Stimulated activated naive B cell treated with anti-CD40 and anti-IgM and Interleukin-4, amounts not matched to agents 10 μg/mL and 1 μg/mL and 100 μg/mL, for 72 hours (primary cell): ENCODE measurements around the gene OR51B4.
"Not testable (repeated sequence)": the region's sequence is repeated elsewhere in the genome, so short reads cannot be mapped to it uniquely, and the experiment has no call there.

Experiments used
- ATAC-seq, 2 donors: fragments of 150-1000 bp; cut with Tn5 transposase; replicated peaks; 2 replicates each; pipeline ENCODE4 v1.10.0; 2021; ENCODE audit warnings: moderate library complexity in 1 of 2
- DNase-seq: peaks from one replicate; pipeline ENCODE4 v3.0.0; 2021
- H3K27ac Mint-ChIP-seq: one replicate; pipeline ENCODE4 v1.8.0; 2022; ENCODE audit warnings: mild to moderate bottlenecking, mixed read lengths
- H3K27me3 Mint-ChIP-seq, 2 donors: one replicate each; pipeline ENCODE4 v1.8.0; 2022; ENCODE audit warnings: mixed read lengths in 2 of 2
- H3K36me3 Mint-ChIP-seq, 2 donors: one replicate each; pipeline ENCODE4 v1.8.0; 2022; ENCODE audit warnings: mixed read lengths in 2 of 2, mild to moderate bottlenecking in 1 of 2
- H3K4me1 Mint-ChIP-seq, 2 donors: one replicate each; pipeline ENCODE4 v1.8.0; 2022; ENCODE audit warnings: mixed read lengths in 2 of 2, mild to moderate bottlenecking in 1 of 2
- H3K4me3 Mint-ChIP-seq, 2 donors: one replicate each; pipeline ENCODE4 v1.8.0; 2022; ENCODE audit warnings: mild to moderate bottlenecking in 2 of 2, mixed read lengths in 2 of 2, moderate library complexity in 1 of 2
- H3K9me3 Mint-ChIP-seq, 2 donors: one replicate each; pipeline ENCODE4 v1.8.0; 2022; ENCODE audit warnings: mixed read lengths in 2 of 2, mild to moderate bottlenecking in 1 of 2

OR51B4 gene

GRCh38 chr11:5310423-5310822 lies 8.7 kb upstream of the OR51B4 start:
- no peaks in the 10 kb centered on the region for H3K4me1 Mint-ChIP-seq
- no peak for DNase-seq
- no peaks in the 10 kb centered on the region for H3K36me3 Mint-ChIP-seq
- H3K4me3 Mint-ChIP-seq: no peak overlapping the region
- ATAC-seq: no peak
- H3K27ac Mint-ChIP-seq: no peak overlapping the region
- H3K9me3 Mint-ChIP-seq: peaks cover 5 to 7% of the 10 kb centered on the region in 2 donors
- H3K27me3 Mint-ChIP-seq: peaks cover 0 to 4% of the 10 kb centered on the region in 2 donors

- no peak overlapping the region for H3K4me3 Mint-ChIP-seq
- H3K4me1 Mint-ChIP-seq: no peaks in the 10 kb centered on the region
- H3K9me3 Mint-ChIP-seq: no peaks in the 10 kb centered on the region
- no peak overlapping the region for H3K27ac Mint-ChIP-seq
- no peaks in the 10 kb centered on the region for H3K36me3 Mint-ChIP-seq
- DNase-seq (no peak), ATAC-seq (no peak)
- H3K27me3 Mint-ChIP-seq: peaks cover 0 to 4% of the 10 kb centered on the region in 2 donors
Observed at GRCh38 chr11:5307256-5308019, 5.7 kb upstream of the OR51B4 start.

GRCh38 chr11:5304046-5304445 lies 2.3 kb upstream of the OR51B4 start:
- no peak for DNase-seq
- ATAC-seq: no peak
- Mint-ChIP-seq H3K27me3 (peaks cover 0 to 4% of the 10 kb centered on the region in 2 donors), H3K9me3 (no peaks in the 10 kb centered on the region), H3K4me1 (no peaks in the 10 kb centered on the region), H3K36me3 (no peaks in the 10 kb centered on the region), H3K4me3 (no peak overlapping the region), H3K27ac (no peak overlapping the region)

- DNase-seq: no peak
- Mint-ChIP-seq H3K4me1 (no peaks in the 10 kb centered on the region), H3K9me3 (no peaks in the 10 kb centered on the region), H3K4me3 (no peak overlapping the region), H3K27me3 (peaks cover 0 to 4% of the 10 kb centered on the region in 2 donors), H3K27ac (no peak overlapping the region), H3K36me3 (no peaks in the 10 kb centered on the region)
- no peak for ATAC-seq
Observed at GRCh38 chr11:5303626-5304025, 1.9 kb upstream of the OR51B4 start.

- Mint-ChIP-seq H3K4me3 (no peak overlapping the region), H3K36me3 (no peaks in the 10 kb centered on the region), H3K9me3 (no peaks in the 10 kb centered on the region), H3K27me3 (peaks cover 0 to 4% of the 10 kb centered on the region in 2 donors), H3K4me1 (no peaks in the 10 kb centered on the region), H3K27ac (no peak overlapping the region)
- ATAC-seq: no peak
- DNase-seq: no peak
Observed at GRCh38 chr11:5300251-5300650, 1.5 kb downstream of the OR51B4 start.

- H3K27me3 Mint-ChIP-seq: peaks cover 0 to 4% of the 10 kb centered on the region in 2 donors
- H3K27ac Mint-ChIP-seq: no peak overlapping the region
- H3K36me3 Mint-ChIP-seq: no peaks in the 10 kb centered on the region
- no peak overlapping the region for H3K4me3 Mint-ChIP-seq
- H3K4me1 Mint-ChIP-seq: no peaks in the 10 kb centered on the region
- no peak for ATAC-seq
- H3K9me3 Mint-ChIP-seq: peaks cover 0 to 2% of the 10 kb centered on the region in 2 donors
- no peak for DNase-seq
Observed at GRCh38 chr11:5298451-5298850, 3.3 kb downstream of the OR51B4 start.

- Mint-ChIP-seq H3K27me3 (peaks cover 0 to 4% of the 10 kb centered on the region in 2 donors), H3K4me1 (no peaks in the 10 kb centered on the region), H3K27ac (no peak overlapping the region), H3K36me3 (no peaks in the 10 kb centered on the region), H3K9me3 (peaks cover 0 to 2% of the 10 kb centered on the region in 2 donors), H3K4me3 (no peak overlapping the region)
- DNase-seq (no peak), ATAC-seq (no peak)
Observed at GRCh38 chr11:5297721-5298323, 3.9 kb downstream of the OR51B4 start.

GRCh38 chr11:5294342-5294995 lies 7.3 kb downstream of the OR51B4 start:
- H3K27ac Mint-ChIP-seq, H3K4me1 Mint-ChIP-seq, DNase-seq, H3K27me3 Mint-ChIP-seq, H3K4me3 Mint-ChIP-seq, H3K9me3 Mint-ChIP-seq, H3K36me3 Mint-ChIP-seq, ATAC-seq: not testable (repeated sequence)

GRCh38 chr11:5293028-5293427 lies 8.7 kb downstream of the OR51B4 start:
- H3K4me1 Mint-ChIP-seq: no peaks in the 10 kb centered on the region
- no peak for DNase-seq
- no peak overlapping the region for H3K27ac Mint-ChIP-seq
- peaks cover 0 to 4% of the 10 kb centered on the region in 2 donors for H3K27me3 Mint-ChIP-seq
- no peak overlapping the region for H3K4me3 Mint-ChIP-seq
- no peak for ATAC-seq
- no peaks in the 10 kb centered on the region for H3K36me3 Mint-ChIP-seq
- peaks cover 0 to 2% of the 10 kb centered on the region in 2 donors for H3K9me3 Mint-ChIP-seq

GRCh38 chr11:5291207-5291838 lies 10.4 kb downstream of the OR51B4 start:
- no peak overlapping the region for H3K27ac Mint-ChIP-seq
- H3K4me1 Mint-ChIP-seq: no peaks in the 10 kb centered on the region

GRCh38 chr11:5290106-5290505 lies 11.6 kb downstream of the OR51B4 start:
- Mint-ChIP-seq H3K36me3 (no peaks in the 10 kb centered on the region), H3K9me3 (peaks cover 0 to 2% of the 10 kb centered on the region in 2 donors), H3K4me1 (no peaks in the 10 kb centered on the region), H3K27ac (no peak overlapping the region), H3K4me3 (no peak overlapping the region), H3K27me3 (no peaks in the 10 kb centered on the region)
- ATAC-seq: no peak
- no peak for DNase-seq

More at GRCh38 chr11:5291207-5291838, 10.4 kb downstream of the OR51B4 start:
- no peaks in the 10 kb centered on the region for H3K27me3 Mint-ChIP-seq
- no peak overlapping the region for H3K4me3 Mint-ChIP-seq
- H3K36me3 Mint-ChIP-seq: no peaks in the 10 kb centered on the region
- DNase-seq (no peak), ATAC-seq (peak; percentile 68 to 79)
- peaks cover 0 to 2% of the 10 kb centered on the region in 2 donors for H3K9me3 Mint-ChIP-seq

GRCh38 chr11:5289696-5290095 lies 12.1 kb downstream of the OR51B4 start:
- H3K27ac Mint-ChIP-seq: no peak overlapping the region
- ATAC-seq: no peak
- no peaks in the 10 kb centered on the region for H3K36me3 Mint-ChIP-seq
- peaks cover 0 to 2% of the 10 kb centered on the region in 2 donors for H3K9me3 Mint-ChIP-seq
- no peaks in the 10 kb centered on the region for H3K27me3 Mint-ChIP-seq
- H3K4me1 Mint-ChIP-seq: no peaks in the 10 kb centered on the region
- no peak for DNase-seq
- no peak overlapping the region for H3K4me3 Mint-ChIP-seq

- Mint-ChIP-seq H3K27me3 (no peaks in the 10 kb centered on the region), H3K4me1 (no peaks in the 10 kb centered on the region), H3K4me3 (no peak overlapping the region)
Observed at GRCh38 chr11:5288906-5289550, 12.7 kb downstream of the OR51B4 start.

More at GRCh38 chr11:5288906-5289550, 12.7 kb downstream of the OR51B4 start:
- ATAC-seq (no peak), DNase-seq (no peak)
- H3K9me3 Mint-ChIP-seq: no peaks in the 10 kb centered on the region
- H3K27ac Mint-ChIP-seq: no peak overlapping the region
- H3K36me3 Mint-ChIP-seq: no peaks in the 10 kb centered on the region
